Common myeloid progenitor, CD34-positive (primary cell): ENCODE data around the gene AADACL3. TPM values are rescaled to one million over a fixed set of nuclear protein-coding genes. Genes with fewer than 3 reads are reported as not detected.
"Not testable (repeated sequence)": the region's sequence is repeated elsewhere in the genome, so short reads cannot be mapped to it uniquely, and the experiment has no call there.

ENCODE experiments used
- CTCF ChIA-PET: fragments of 350-600 bp; sonication (Branson Sonifier 250); formaldehyde crosslinking; loops from one replicate; lab custom pipeline; 2021; ENCODE audit warnings: antibody characterized with exemption; lab: Charles Lee
- POLR2A ChIA-PET: fragments of 350-600 bp; sonication (Branson Sonifier 250); formaldehyde crosslinking; loops from one replicate; lab custom pipeline; 2021; ENCODE audit warnings: antibody characterized with exemption; lab: Charles Lee
- DNase-seq, 3 donors: peaks; one replicate each; pipeline versions ENCODE4 v3.0.0 to v3.0.0-alpha.2; 2013
- H3K27ac ChIP-seq, 2 experiments: 1 replicate in 1 of 2; 2 replicates in 1 of 2; pipeline ENCODE4 v1.7.0; 2013; ENCODE audit warnings: inconsistent platforms in 2 of 2, low read length in 2 of 2, mild to moderate bottlenecking in 2 of 2, low read depth in 1 of 2, moderate library complexity in 1 of 2; ENCODE audit not compliant: severe bottlenecking in 2 of 2, insufficient read depth in 1 of 2, poor library complexity in 1 of 2
- H3K27me3 ChIP-seq, 5 experiments: replicated peaks in 2 of 5; 1 replicate in 3 of 5; 2 replicates in 2 of 5; pipeline versions ENCODE4 v1.6.1 to v1.7.0; 2013; ENCODE audit warnings: low read length in 4 of 5, mild to moderate bottlenecking in 2 of 5, moderate library complexity in 2 of 5, inconsistent platforms in 1 of 5; ENCODE audit not compliant: insufficient read depth in 5 of 5, control insufficient read depth in 4 of 5
- H3K36me3 ChIP-seq, 4 experiments: 1 replicate in 2 of 4; 2 replicates in 2 of 4; pipeline versions ENCODE4 v1.6.1 to v1.7.0; 2013; ENCODE audit warnings: low read length in 3 of 4, control low read depth in 1 of 4, mild to moderate bottlenecking in 1 of 4; ENCODE audit not compliant: control insufficient read depth in 4 of 4, insufficient read depth in 4 of 4
- H3K4me1 ChIP-seq, 4 experiments: 1 replicate in 3 of 4; 2 replicates in 1 of 4; pipeline versions ENCODE4 v1.6.1 to v1.7.1; 2013; ENCODE audit warnings: low read length in 3 of 4, mild to moderate bottlenecking in 3 of 4, control low read depth in 1 of 4, inconsistent platforms in 1 of 4, moderate library complexity in 1 of 4; ENCODE audit not compliant: control insufficient read depth in 4 of 4, insufficient read depth in 4 of 4; ENCODE audit errors: control extremely low read depth in 1 of 4
- H3K4me3 ChIP-seq, 7 experiments: 1 replicate in 4 of 7; 2 replicates in 3 of 7; pipeline versions ENCODE4 v1.5.1 to v1.7.0; 2013; ENCODE audit warnings: mild to moderate bottlenecking in 7 of 7, low read length in 6 of 7, moderate library complexity in 6 of 7, inconsistent platforms in 2 of 7, low read depth in 2 of 7, control low read depth in 1 of 7; ENCODE audit not compliant: insufficient read depth in 4 of 7, control insufficient read depth in 1 of 7; ENCODE audit errors: extremely low read depth in 1 of 7
- H3K9me3 ChIP-seq, 5 experiments: 1 replicate in 4 of 5; 2 replicates in 1 of 5; pipeline versions ENCODE4 v1.6.1 to v1.7.1; 2013; ENCODE audit warnings: low read length in 4 of 5, mild to moderate bottlenecking in 2 of 5, inconsistent platforms in 1 of 5, low read depth in 1 of 5, moderate library complexity in 1 of 5; ENCODE audit not compliant: control insufficient read depth in 4 of 5, insufficient read depth in 2 of 5; ENCODE audit errors: control extremely low read depth in 1 of 5
- WGBS: methylation state at CpG from one replicate; pipeline ENCODE4 v1.1.5; 2013; ENCODE audit not compliant: insufficient coverage; 5-methylcytosine and 5-hydroxymethylcytosine counted together
- polyA plus RNA-seq: library from polyadenylated mRNA; unstranded; fragments of 120-200 nt; gene quantifications from one replicate; pipeline ENCODE4 v1.2.1, GENCODE V29; 2013

Gene AADACL3
- polyA plus RNA-seq, result not detected

- DNase-seq, result no peak
- H3K4me1 ChIP-seq, result no peaks in the 10 kb centered on the region
- no peak within 1 kb of the TSS for H3K4me3 ChIP-seq
- peaks cover 0 to 4% (median 1%) of the 10 kb centered on the region in 5 experiments for H3K27me3 ChIP-seq
- H3K27ac ChIP-seq, result no peak within 1 kb of the TSS
- no peaks in the 10 kb centered on the region for H3K36me3 ChIP-seq
- ChIA-PET CTCF (no interaction called here), POLR2A (no interaction called here)
- WGBS, result 91% methylated on average over 8 of the region's 8 CpGs
- H3K9me3 ChIP-seq, result no peaks in the 10 kb centered on the region
Observed at GRCh38 chr1:12715896-12716437, at the start of gene AADACL3. AADACL3 (plus strand) TSS chr1:12716110; CDS start chr1:12716177, 67 bp downstream.

GRCh38 chr1:12666141-12666735 lies 49.7 kb upstream of the AADACL3 start:
- WGBS, result 97% methylated on average over 15 of the region's 15 CpGs
- ChIA-PET CTCF (no interaction called here), POLR2A (no interaction called here)
- H3K27me3 ChIP-seq, result peaks cover 0 to 10% (median 5%) of the 10 kb centered on the region in 5 experiments
- H3K27ac ChIP-seq, result no peak overlapping the region
- H3K9me3 ChIP-seq, result peaks cover 1 to 26% (median 6%) of the 10 kb centered on the region in 5 experiments
- H3K4me1 ChIP-seq, result no peaks in the 10 kb centered on the region
- DNase-seq, result no peak
- no peaks in the 10 kb centered on the region for H3K36me3 ChIP-seq
- no peak overlapping the region for H3K4me3 ChIP-seq

GRCh38 chr1:12669529-12670068 lies 46.3 kb upstream of the AADACL3 start:
- H3K4me3 ChIP-seq, result no peak overlapping the region
- 100% methylated on average over 3 of the region's 3 CpGs for WGBS
- CTCF ChIA-PET, result interaction anchor here (1.4 to 1.5 kb wide), 2 partner anchors 11 to 13 kb away, joined by 3 read pairs; no protein-coding TSS in a partner anchor

GRCh38 chr1:12674358-12674757 lies 41.6 kb upstream of the AADACL3 start:
- CTCF ChIA-PET, result no interaction called here
- Histone ChIP-seq H3K4me1 (no peaks in the 10 kb centered on the region), H3K27ac (no peak overlapping the region), H3K27me3 (peaks cover 0 to 7% (median 3%) of the 10 kb centered on the region in 5 experiments), H3K9me3 (peaks cover 0 to 11% (median 0%) of the 10 kb centered on the region in 5 experiments), H3K4me3 (no peak overlapping the region), H3K36me3 (no peaks in the 10 kb centered on the region)
- POLR2A ChIA-PET, result no interaction called here
- DNase-seq, result no peak

More at GRCh38 chr1:12669529-12670068, 46.3 kb upstream of the AADACL3 start:
- POLR2A ChIA-PET, result no interaction called here
- Histone ChIP-seq H3K36me3 (no peaks in the 10 kb centered on the region), H3K4me1 (no peaks in the 10 kb centered on the region), H3K27ac (no peak overlapping the region), H3K27me3 (peaks cover 0 to 10% (median 3%) of the 10 kb centered on the region in 5 experiments), H3K9me3 (peaks cover 0 to 16% (median 1%) of the 10 kb centered on the region in 5 experiments)
- no peak for DNase-seq

GRCh38 chr1:12676122-12676521 lies 39.8 kb upstream of the AADACL3 start:
- H3K27ac ChIP-seq, DNase-seq, H3K36me3 ChIP-seq, POLR2A ChIA-PET, H3K4me1 ChIP-seq, CTCF ChIA-PET, H3K27me3 ChIP-seq, H3K4me3 ChIP-seq: not testable (repeated sequence)
- peaks cover 0 to 22% (median 1%) of the 10 kb centered on the region in 5 experiments for H3K9me3 ChIP-seq
- no CpG with 5 or more reads among the region's 4 CpGs for WGBS

- ChIA-PET CTCF (no interaction called here), POLR2A (no interaction called here)
- Histone ChIP-seq H3K4me3 (no peak overlapping the region), H3K9me3 (peaks cover 0 to 22% (median 1%) of the 10 kb centered on the region in 5 experiments), H3K27ac (no peak overlapping the region), H3K27me3 (peaks cover 0 to 3% (median 2%) of the 10 kb centered on the region in 5 experiments), H3K36me3 (no peaks in the 10 kb centered on the region), H3K4me1 (no peaks in the 10 kb centered on the region)
- 100% methylated on average over 1 of the region's 1 CpG for WGBS
- no peak for DNase-seq
Observed at GRCh38 chr1:12677565-12677964, 38.3 kb upstream of the AADACL3 start.

GRCh38 chr1:12678350-12678749 lies 37.6 kb upstream of the AADACL3 start:
- no peak for DNase-seq
- Histone ChIP-seq H3K27me3 (peaks cover 0 to 5% (median 2%) of the 10 kb centered on the region in 5 experiments), H3K27ac (no peak overlapping the region), H3K36me3 (no peaks in the 10 kb centered on the region), H3K9me3 (peaks cover 0 to 22% (median 1%) of the 10 kb centered on the region in 5 experiments), H3K4me1 (no peaks in the 10 kb centered on the region), H3K4me3 (no peak overlapping the region)
- ChIA-PET POLR2A (no interaction called here), CTCF (no interaction called here)
- 86% methylated on average over 1 of the region's 2 CpGs for WGBS
